GM12864 (cell line): Measurements from ENCODE around the gene RPS3A.

Source experiments
- DNase-seq: peaks from one replicate; pipeline ENCODE4 v3.0.0-alpha.2; 2011; ENCODE audit warnings: low read depth
- H3K4me3 ChIP-seq: 2 replicates; pipeline ENCODE4 v1.5.1; 2011; ENCODE audit warnings: mild to moderate bottlenecking, low read depth, low read length, control low read depth
- CTCF ChIP-seq: IDR thresholded peaks from 2 replicates; pipeline ENCODE4 v1.5.1; 2011; ENCODE audit warnings: low read depth, mild to moderate bottlenecking, moderate library complexity, low read length, control low read depth, inconsistent platforms; ENCODE audit errors: missing control alignments

The RPS3A gene

GRCh38 chr4:151098979-151099228 lies 524 bp upstream of the RPS3A start:
- no peak for TF ChIP-seq CTCF
- DNase-seq, result no peak
- H3K4me3 ChIP-seq, result peak overlapping the region; percentile 46

GRCh38 chr4:151099976-151100417 lies 569 bp downstream of the RPS3A start:
- peak overlapping the region; percentile 97 for H3K4me3 ChIP-seq
- no peak for DNase-seq
- no peak for TF ChIP-seq CTCF

GRCh38 chr4:151100531-151100930 lies 1.1 kb downstream of the RPS3A start:
- TF ChIP-seq CTCF, result no peak
- no peak for DNase-seq
- H3K4me3 ChIP-seq, result peak overlapping the region; percentile 97

- no peak overlapping the region for H3K4me3 ChIP-seq
- DNase-seq, result no peak
- no peak for TF ChIP-seq CTCF
Measured at GRCh38 chr4:151103758-151104157, 4.3 kb downstream of the RPS3A start.

- TF ChIP-seq CTCF, result no peak
- H3K4me3 ChIP-seq, result no peak overlapping the region
- no peak for DNase-seq
Measured at GRCh38 chr4:151104621-151105020, 5.2 kb downstream of the RPS3A start.

- no peak for DNase-seq
- no peak for TF ChIP-seq CTCF
- no peak overlapping the region for H3K4me3 ChIP-seq
Measured at GRCh38 chr4:151105454-151106032, 6.1 kb downstream of the RPS3A start.

- no peak overlapping the region for H3K4me3 ChIP-seq
- TF ChIP-seq CTCF, result no peak
- DNase-seq, result no peak
Measured at GRCh38 chr4:151107063-151107462, 7.6 kb downstream of the RPS3A start.
